IMR-90 (cell line): ENCODE data around the gene PSMD11. TPM values are rescaled to one million over a fixed set of nuclear protein-coding genes. Genes with fewer than 3 reads are reported as not detected.

ENCODE experiments used
- ATAC-seq: fragments of 200-7000 bp; cut with Tn5 transposase; 2 replicates; pipeline ENCODE4 v1.9.1; 2020; ENCODE audit warnings: low read depth, mild to moderate bottlenecking, moderate library complexity
- BruUV-seq: library from RNA; stranded (reverse); fragments of 400-500 nt; replicated peaks from 2 replicates; lab custom pipeline; 2021; lab: Mats Ljungman, UMichigan
- CTCF ChIA-PET: fragments of 300-600 bp; formaldehyde crosslinking; extraction: SDS; loops from one replicate; lab custom pipeline; 2021; ENCODE audit warnings: antibody characterized with exemption; lab: Yijun Ruan, JAX
- POLR2A ChIA-PET: fragments of 300-600 bp; sonication (Branson Sonifier 250); formaldehyde crosslinking; loops from one replicate; lab custom pipeline; 2022; ENCODE audit warnings: antibody characterized with exemption; ENCODE audit not compliant: unreplicated experiment; lab: Charles Lee
- DNase-seq: peaks from one replicate; pipeline ENCODE4 v3.0.0; 2013
- H2AFZ ChIP-seq: replicated peaks from 2 replicates; pipeline ENCODE3; 2013; ENCODE audit warnings: low read length, mild to moderate bottlenecking; ENCODE audit not compliant: poor library complexity
- H2AK5ac ChIP-seq: 2 replicates; pipeline ENCODE4 v1.6.1; 2013; ENCODE audit warnings: low read depth, low read length, inconsistent platforms
- H2AK9ac ChIP-seq: replicated peaks from 2 replicates; pipeline ENCODE3; 2013; ENCODE audit warnings: mild to moderate bottlenecking, low read depth, low read length, moderate library complexity; ENCODE audit not compliant: poor library complexity
- H2BK120ac ChIP-seq: 2 replicates; pipeline ENCODE4 v1.6.1; 2013; ENCODE audit warnings: low read depth, low read length, inconsistent platforms
- H2BK15ac ChIP-seq: 3 replicates; pipeline ENCODE4 v1.6.1; 2013; ENCODE audit warnings: low read depth, low read length, inconsistent platforms
- H2BK20ac ChIP-seq: 2 replicates; pipeline ENCODE4 v1.6.1; 2013; ENCODE audit warnings: low read depth, mild to moderate bottlenecking, inconsistent platforms, low read length, moderate library complexity
- H2BK5ac ChIP-seq: 2 replicates; pipeline ENCODE4 v1.6.1; 2013; ENCODE audit warnings: mild to moderate bottlenecking, low read depth, low read length, inconsistent platforms; ENCODE audit not compliant: poor library complexity, severe bottlenecking
- H3K14ac ChIP-seq: replicated peaks from 2 replicates; pipeline ENCODE4 v1.6.1; 2013; ENCODE audit warnings: low read depth, low read length, inconsistent platforms
- H3K18ac ChIP-seq: 2 replicates; pipeline ENCODE4 v1.6.1; 2013; ENCODE audit warnings: low read depth, low read length, control low read depth
- H3K23ac ChIP-seq: 2 replicates; pipeline ENCODE4 v1.6.1; 2013; ENCODE audit warnings: low read depth, low read length, inconsistent platforms
- H3K27ac ChIP-seq: 2 replicates; pipeline ENCODE4 v1.5.1; 2013; ENCODE audit warnings: mild to moderate bottlenecking, control low read depth, low read length; ENCODE audit not compliant: insufficient read depth
- H3K27me3 ChIP-seq: 2 replicates; pipeline ENCODE4 v1.6.1; 2013; ENCODE audit warnings: low read length; ENCODE audit not compliant: control insufficient read depth, insufficient read depth
- H3K36me3 ChIP-seq: 2 replicates; pipeline ENCODE4 v1.6.1; 2013; ENCODE audit warnings: low read length, mixed read lengths; ENCODE audit not compliant: control insufficient read depth, insufficient read depth
- H3K4ac ChIP-seq: 2 replicates; pipeline ENCODE4 v1.6.1; 2013; ENCODE audit warnings: low read depth, low read length, inconsistent platforms
- H3K4me1 ChIP-seq: 2 replicates; pipeline ENCODE4 v1.6.1; 2013; ENCODE audit warnings: low read length, mixed read lengths; ENCODE audit not compliant: control insufficient read depth, insufficient read depth
- H3K4me2 ChIP-seq: 2 replicates; pipeline ENCODE4 v1.6.1; 2013; ENCODE audit warnings: low read depth, mild to moderate bottlenecking, control low read depth, low read length, moderate library complexity
- H3K4me3 ChIP-seq: 2 replicates; pipeline ENCODE4 v1.5.1; 2013; ENCODE audit warnings: low read depth, mild to moderate bottlenecking, control low read depth, low read length, moderate library complexity; ENCODE audit not compliant: insufficient read depth
- H3K56ac ChIP-seq: 2 replicates; pipeline ENCODE4 v1.6.1; 2013; ENCODE audit warnings: low read length, inconsistent platforms; ENCODE audit not compliant: insufficient read depth; ENCODE audit errors: extremely low read depth
- H3K79me1 ChIP-seq, 2 experiments: 2 replicates each; pipeline ENCODE4 v1.6.1; 2013; ENCODE audit warnings: low read length in 2 of 2, inconsistent platforms in 1 of 2, low read depth in 1 of 2
- H3K9ac ChIP-seq: 2 replicates; pipeline ENCODE4 v1.6.1; 2013; ENCODE audit warnings: low read depth, low read length, control low read depth
- H3K9me1 ChIP-seq: 2 replicates; pipeline ENCODE4 v1.6.1; 2013; ENCODE audit warnings: low read length, inconsistent platforms; ENCODE audit not compliant: insufficient read depth
- H3K9me3 ChIP-seq: 2 replicates; pipeline ENCODE4 v1.6.1; 2013; ENCODE audit warnings: low read length; ENCODE audit not compliant: control insufficient read depth, insufficient read depth
- H4K20me1 ChIP-seq: 2 replicates; pipeline ENCODE4 v1.6.1; 2013; ENCODE audit warnings: low read length, inconsistent platforms; ENCODE audit not compliant: insufficient read depth
- H4K5ac ChIP-seq: 2 replicates; pipeline ENCODE4 v1.6.1; 2013; ENCODE audit warnings: mild to moderate bottlenecking, low read depth, low read length, control low read depth
- H4K8ac ChIP-seq, 2 experiments: 2 replicates each; pipeline ENCODE4 v1.6.1; 2013; ENCODE audit warnings: low read depth in 2 of 2, low read length in 2 of 2, control low read depth in 1 of 2, inconsistent platforms in 1 of 2
- H4K91ac ChIP-seq: 2 replicates; pipeline ENCODE4 v1.6.1; 2013; ENCODE audit warnings: low read depth, low read length, inconsistent platforms; ENCODE audit not compliant: insufficient read depth
- BHLHE40 ChIP-seq: fragments of 150-350 bp; IDR thresholded peaks from 2 replicates; pipeline ENCODE4 v1.6.1; 2016; ENCODE audit warnings: mild to moderate bottlenecking, low read depth, low read length
- CEBPB ChIP-seq: IDR thresholded peaks from 2 replicates; pipeline ENCODE4 v1.6.1; 2012; ENCODE audit warnings: low read depth, low read length, improper control_type of control experiment
- CHD1 ChIP-seq: IDR thresholded peaks from 2 replicates; pipeline ENCODE4 v1.6.1; 2012; ENCODE audit warnings: low read depth, low read length, improper control_type of control experiment
- FOS ChIP-seq: fragments of 150-350 bp; IDR thresholded peaks from 2 replicates; pipeline ENCODE4 v1.6.1; 2016; ENCODE audit warnings: low read depth, low read length
- MAFK ChIP-seq: IDR thresholded peaks from 2 replicates; pipeline ENCODE4 v1.6.1; 2012; ENCODE audit warnings: low read depth, low read length, improper control_type of control experiment
- MAZ ChIP-seq: IDR thresholded peaks from 2 replicates; pipeline ENCODE4 v1.6.1; 2012; ENCODE audit warnings: low read depth, mild to moderate bottlenecking, low read length, improper control_type of control experiment, moderate library complexity, borderline replicate concordance
- MXI1 ChIP-seq: IDR thresholded peaks from 2 replicates; pipeline ENCODE4 v1.6.1; 2012; ENCODE audit warnings: low read depth, mild to moderate bottlenecking, low read length, moderate library complexity, borderline replicate concordance
- NFE2L2 ChIP-seq: fragments of 150-350 bp; IDR thresholded peaks from 2 replicates; pipeline ENCODE4 v1.6.1; 2016; ENCODE audit warnings: low read depth, mild to moderate bottlenecking, low read length
- POLR2A ChIP-seq: IDR thresholded peaks from 2 replicates; pipeline ENCODE4 v1.6.1; 2012; ENCODE audit warnings: mild to moderate bottlenecking, low read depth, low read length
- RAD21 ChIP-seq: IDR thresholded peaks from 2 replicates; pipeline ENCODE4 v1.6.1; 2012; ENCODE audit warnings: low read length, improper control_type of control experiment
- RCOR1 ChIP-seq: IDR thresholded peaks from 2 replicates; pipeline ENCODE4 v1.6.1; 2012; ENCODE audit warnings: mild to moderate bottlenecking, low read length, improper control_type of control experiment; ENCODE audit not compliant: insufficient replicate concordance
- RFX5 ChIP-seq: IDR thresholded peaks from 2 replicates; pipeline ENCODE4 v1.8.0; 2012; ENCODE audit warnings: low read depth, mild to moderate bottlenecking, low read length, moderate library complexity
- SMC3 ChIP-seq: fragments of 150-350 bp; IDR thresholded peaks from 2 replicates; pipeline ENCODE4 v1.6.1; 2016; ENCODE audit warnings: low read depth, mild to moderate bottlenecking, antibody characterized with exemption, low read length, moderate library complexity
- WGBS, 2 experiments: methylation state at CpG; one replicate each; pipeline versions ENCODE4 v1.1.5 to v1.1.7; 2013; ENCODE audit warnings: missing lambda C conversion rate in 2 of 2; ENCODE audit not compliant: insufficient read length in 1 of 2; ENCODE audit errors: extremely low coverage in 2 of 2; 5-methylcytosine and 5-hydroxymethylcytosine counted together
- dilution Hi-C: fragments of 300-500 bp; cut with HindIII; formaldehyde crosslinking; loops from one replicate; pipeline ENCODE4 v1.14.3; 2018; ENCODE audit warnings: low sequenced_read_pairs; ENCODE audit not compliant: unreplicated experiment
- in situ Hi-C: fragments of 300-500 bp; cut with MboI; formaldehyde crosslinking; loops from 3 replicates; pipeline ENCODE4 v1.14.3; 2019; ENCODE audit warnings: low sequenced_read_pairs, inconsistent platforms, mixed read lengths
- intact Hi-C: fragments of 100-400 bp; cut with micrococcal nuclease; formaldehyde crosslinking; loops from 2 replicates; pipeline ENCODE4 v1.10.0; 2022
- polyA plus RNA-seq, 3 experiments: library from polyadenylated mRNA; depleted of rRNA; stranded (reverse); fragments of >200 nt; gene quantifications; 2 replicates each; pipeline ENCODE4 v1.2.3, GENCODE V29; 2012; ENCODE audit warnings: low replicate concordance in 1 of 3
- total RNA-seq: library from RNA; depleted of rRNA; stranded (reverse); fragments of >200 nt; gene quantifications from 2 replicates; pipeline ENCODE4 v1.2.3, GENCODE V29; 2012
- TF ChIP-seq, protein P1 (sequence below): fragments of 150-350 bp; IDR thresholded peaks from 2 replicates; pipeline ENCODE4 v1.6.1; 2017; ENCODE audit warnings: mild to moderate bottlenecking, antibody characterized with exemption, low read length, low read depth
- TF ChIP-seq, protein P2 (sequence below): conservative IDR thresholded peaks from 2 replicates; pipeline ENCODE4 v1.5.1; 2012; ENCODE audit warnings: mild to moderate bottlenecking, low read depth, low read length, improper control_type of control experiment
- TF ChIP-seq, protein P3 (sequence below): fragments of 150-350 bp; IDR thresholded peaks from 2 replicates; pipeline ENCODE4 v1.6.1; 2016; ENCODE audit warnings: low read depth, mild to moderate bottlenecking, low read length, moderate library complexity, borderline replicate concordance

PSMD11 gene
- total and polyA plus RNA-seq, 2 of the 4 experiments (the other 2 are of a cell fraction), result 64.7 to 85.9 TPM

DNA sequence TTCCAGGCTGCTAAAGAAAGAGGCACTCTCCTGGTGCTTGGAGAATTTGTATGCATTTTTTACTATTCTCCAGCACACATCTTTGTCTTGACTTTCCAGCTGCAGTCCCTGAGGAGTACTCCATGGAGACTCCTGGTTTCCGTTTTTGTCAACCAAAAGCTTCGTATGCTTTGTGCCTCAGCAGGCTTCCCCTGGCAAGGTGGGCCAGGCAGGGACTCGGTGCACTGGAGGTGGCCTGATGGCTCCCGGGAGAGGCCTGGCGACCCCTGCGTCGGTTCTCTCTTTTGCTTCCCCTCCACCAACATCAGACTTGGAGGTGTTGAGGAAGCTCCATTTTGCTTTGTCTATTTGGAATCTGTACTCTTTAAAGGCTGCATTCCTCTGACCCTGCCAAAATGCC is 66.2 kb downstream of the PSMD11 start:
- Histone ChIP-seq H3K36me3 (no peaks in the 10 kb centered on the region), H3K14ac (no peak overlapping the region), H4K20me1 (no peaks in the 10 kb centered on the region), H3K4me3 (no peak overlapping the region), H4K91ac (no peak overlapping the region), H4K5ac (no peak overlapping the region), H3K4me2 (no peak overlapping the region), H2BK120ac (no peak overlapping the region), H3K9ac (no peak overlapping the region), H3K27ac (no peak overlapping the region), H3K18ac (no peak overlapping the region), H2BK20ac (no peak overlapping the region), H3K4me1 (no peaks in the 10 kb centered on the region), H3K79me1 (no peaks in the 10 kb centered on the region), H2AK9ac (no peak overlapping the region), H2AK5ac (no peak overlapping the region), H3K56ac (no peak overlapping the region), H3K27me3 (peaks cover 12% of the 10 kb centered on the region; the same call in 1 of the 2 replicates), H2AFZ (no peak overlapping the region), H2BK5ac (no peak overlapping the region), H4K8ac (no peak overlapping the region), H3K4ac (no peak overlapping the region), H2BK15ac (no peak overlapping the region), H3K23ac (no peak overlapping the region), H3K9me3 (no peaks in the 10 kb centered on the region), H3K9me1 (no peaks in the 10 kb centered on the region; the same call in 1 of the 2 replicates)
- ChIA-PET POLR2A (no interaction called here), CTCF (no interaction called here)
- intact Hi-C loops, result no loop called here
- ATAC-seq (no peak), DNase-seq (no peak)
- no TSS peak for BruUV-seq
- no peak for TF ChIP-seq BHLHE40
- TF ChIP-seq MAZ, result no peak
- no peak for TF ChIP-seq RFX5
- TF ChIP-seq CEBPB, result no peak
- TF ChIP-seq POLR2A, result no peak
- no peak for TF ChIP-seq RCOR1
- TF ChIP-seq CHD1, result no peak
- TF ChIP-seq, protein P1, sequence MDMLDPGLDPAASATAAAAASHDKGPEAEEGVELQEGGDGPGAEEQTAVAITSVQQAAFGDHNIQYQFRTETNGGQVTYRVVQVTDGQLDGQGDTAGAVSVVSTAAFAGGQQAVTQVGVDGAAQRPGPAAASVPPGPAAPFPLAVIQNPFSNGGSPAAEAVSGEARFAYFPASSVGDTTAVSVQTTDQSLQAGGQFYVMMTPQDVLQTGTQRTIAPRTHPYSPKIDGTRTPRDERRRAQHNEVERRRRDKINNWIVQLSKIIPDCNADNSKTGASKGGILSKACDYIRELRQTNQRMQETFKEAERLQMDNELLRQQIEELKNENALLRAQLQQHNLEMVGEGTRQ, result no peak
- TF ChIP-seq RAD21, result no peak
- TF ChIP-seq, protein P2, sequence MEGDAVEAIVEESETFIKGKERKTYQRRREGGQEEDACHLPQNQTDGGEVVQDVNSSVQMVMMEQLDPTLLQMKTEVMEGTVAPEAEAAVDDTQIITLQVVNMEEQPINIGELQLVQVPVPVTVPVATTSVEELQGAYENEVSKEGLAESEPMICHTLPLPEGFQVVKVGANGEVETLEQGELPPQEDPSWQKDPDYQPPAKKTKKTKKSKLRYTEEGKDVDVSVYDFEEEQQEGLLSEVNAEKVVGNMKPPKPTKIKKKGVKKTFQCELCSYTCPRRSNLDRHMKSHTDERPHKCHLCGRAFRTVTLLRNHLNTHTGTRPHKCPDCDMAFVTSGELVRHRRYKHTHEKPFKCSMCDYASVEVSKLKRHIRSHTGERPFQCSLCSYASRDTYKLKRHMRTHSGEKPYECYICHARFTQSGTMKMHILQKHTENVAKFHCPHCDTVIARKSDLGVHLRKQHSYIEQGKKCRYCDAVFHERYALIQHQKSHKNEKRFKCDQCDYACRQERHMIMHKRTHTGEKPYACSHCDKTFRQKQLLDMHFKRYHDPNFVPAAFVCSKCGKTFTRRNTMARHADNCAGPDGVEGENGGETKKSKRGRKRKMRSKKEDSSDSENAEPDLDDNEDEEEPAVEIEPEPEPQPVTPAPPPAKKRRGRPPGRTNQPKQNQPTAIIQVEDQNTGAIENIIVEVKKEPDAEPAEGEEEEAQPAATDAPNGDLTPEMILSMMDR, result no peak
- no peak for TF ChIP-seq MAFK
- TF ChIP-seq, protein P3, sequence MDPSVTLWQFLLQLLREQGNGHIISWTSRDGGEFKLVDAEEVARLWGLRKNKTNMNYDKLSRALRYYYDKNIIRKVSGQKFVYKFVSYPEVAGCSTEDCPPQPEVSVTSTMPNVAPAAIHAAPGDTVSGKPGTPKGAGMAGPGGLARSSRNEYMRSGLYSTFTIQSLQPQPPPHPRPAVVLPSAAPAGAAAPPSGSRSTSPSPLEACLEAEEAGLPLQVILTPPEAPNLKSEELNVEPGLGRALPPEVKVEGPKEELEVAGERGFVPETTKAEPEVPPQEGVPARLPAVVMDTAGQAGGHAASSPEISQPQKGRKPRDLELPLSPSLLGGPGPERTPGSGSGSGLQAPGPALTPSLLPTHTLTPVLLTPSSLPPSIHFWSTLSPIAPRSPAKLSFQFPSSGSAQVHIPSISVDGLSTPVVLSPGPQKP, result no peak
- no peak for TF ChIP-seq SMC3
- TF ChIP-seq NFE2L2, result no peak
- TF ChIP-seq FOS, result no peak
- TF ChIP-seq MXI1, result no peak
- in situ Hi-C loops, result no loop called here
- no CpG with 5 or more reads among the region's 7 CpGs for WGBS, 2 experiments
- dilution Hi-C loops, result no loop called here
